ENCODE measurements around the gene HELT.

DNA sequence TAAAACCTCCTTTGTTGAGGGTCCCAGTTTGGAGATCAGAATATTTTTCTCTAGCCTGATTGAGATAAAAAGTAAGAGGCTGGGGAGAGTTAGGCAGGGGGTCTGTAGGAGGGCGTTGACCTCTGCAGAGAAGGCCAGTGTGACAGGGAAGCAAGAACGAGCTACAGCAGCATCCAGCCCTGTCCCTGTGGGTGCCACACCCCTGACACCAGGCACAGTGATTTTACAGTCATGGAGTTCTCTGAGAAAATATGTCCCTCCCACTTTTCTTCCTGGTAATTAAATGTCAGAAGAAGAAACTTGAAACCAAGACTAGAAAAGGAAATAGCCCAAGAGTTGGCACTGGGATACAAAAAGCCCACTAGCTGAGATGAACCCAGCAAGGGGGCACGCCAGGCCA, 25.0 kb upstream of the HELT start:
- TF ChIP-seq EZH2 (IDR thresholded peaks at IDR 0.05): no peak
- TF ChIP-seq POLR2AphosphoS5 (IDR thresholded peaks at IDR 0.05; ENCODE audit: borderline replicate concordance, low read depth, low read length): no peak
